ENCODE results near the gene IGF1R.
A peak's percentile ranks its signal among the peaks of the same experiment; 100 is the strongest.

IGF1R gene

GRCh38 chr15:98812716-98813446, 164.5 kb downstream of the IGF1R start:
- no peaks in the 10 kb centered on the region for H3K9me3 ChIP-seq (ENCODE audit: control insufficient read depth, low read depth, low read length)
- H3K36me3 ChIP-seq (ENCODE audit: control insufficient read depth, low read depth, low read length): no peaks in the 10 kb centered on the region

GRCh38 chr15:98813951-98814350, 165.6 kb downstream of the IGF1R start:
- no peaks in the 10 kb centered on the region for H3K9me3 ChIP-seq (ENCODE audit: control insufficient read depth, low read depth, low read length)
- peaks cover 18% of the 10 kb centered on the region for H3K4me1 ChIP-seq (ENCODE audit: control insufficient read depth, low read depth, low read length)
- no peaks in the 10 kb centered on the region for H3K36me3 ChIP-seq (ENCODE audit: control insufficient read depth, low read depth, low read length)
- H3K27ac ChIP-seq (ENCODE audit: low read length): no peak overlapping the region
- no peak overlapping the region for H3K4me3 ChIP-seq (ENCODE audit: low read length)
- H3K27me3 ChIP-seq (ENCODE audit: control insufficient read depth, insufficient read depth, low read length): no peaks in the 10 kb centered on the region
- H3K9ac ChIP-seq (ENCODE audit: low read length): no peak overlapping the region

More at GRCh38 chr15:98812716-98813446, 164.5 kb downstream of the IGF1R start:
- Histone ChIP-seq H3K27ac (ENCODE audit: low read length) (no peak overlapping the region), H3K4me1 (ENCODE audit: control insufficient read depth, low read depth, low read length) (peaks cover 18% of the 10 kb centered on the region), H3K27me3 (ENCODE audit: control insufficient read depth, insufficient read depth, low read length) (no peaks in the 10 kb centered on the region), H3K4me3 (ENCODE audit: low read length) (no peak overlapping the region), H3K9ac (ENCODE audit: low read length) (no peak overlapping the region)

- H3K27me3 ChIP-seq (ENCODE audit: control insufficient read depth, insufficient read depth, low read length): no peaks in the 10 kb centered on the region
- no peaks in the 10 kb centered on the region for H3K36me3 ChIP-seq (ENCODE audit: control insufficient read depth, low read depth, low read length)
- no peaks in the 10 kb centered on the region for H3K9me3 ChIP-seq (ENCODE audit: control insufficient read depth, low read depth, low read length)
- no peak overlapping the region for H3K27ac ChIP-seq (ENCODE audit: low read length)
- H3K4me3 ChIP-seq (ENCODE audit: low read length): no peak overlapping the region
- H3K4me1 ChIP-seq (ENCODE audit: control insufficient read depth, low read depth, low read length): peaks cover 10% of the 10 kb centered on the region
- H3K9ac ChIP-seq (ENCODE audit: low read length): no peak overlapping the region
These were observed 166.9 kb downstream of the IGF1R start for GRCh38 chr15:98815207-98815606.

- peaks cover 33% of the 10 kb centered on the region for H3K4me1 ChIP-seq (ENCODE audit: control insufficient read depth, low read depth, low read length)
- no peak overlapping the region for H3K4me3 ChIP-seq (ENCODE audit: low read length)
- no peak overlapping the region for H3K9ac ChIP-seq (ENCODE audit: low read length)
- H3K36me3 ChIP-seq (ENCODE audit: control insufficient read depth, low read depth, low read length): no peaks in the 10 kb centered on the region
- H3K27ac ChIP-seq (ENCODE audit: low read length): no peak overlapping the region
- H3K9me3 ChIP-seq (ENCODE audit: control insufficient read depth, low read depth, low read length): no peaks in the 10 kb centered on the region
- H3K27me3 ChIP-seq (ENCODE audit: control insufficient read depth, insufficient read depth, low read length): no peaks in the 10 kb centered on the region
These were observed 169.4 kb downstream of the IGF1R start for GRCh38 chr15:98817745-98818144.

GRCh38 chr15:98823012-98823458, 174.7 kb downstream of the IGF1R start:
- no peaks in the 10 kb centered on the region for H3K27me3 ChIP-seq (ENCODE audit: control insufficient read depth, insufficient read depth, low read length)
- H3K4me3 ChIP-seq (ENCODE audit: low read length): peak overlapping the region; percentile 32
- no peaks in the 10 kb centered on the region for H3K9me3 ChIP-seq (ENCODE audit: control insufficient read depth, low read depth, low read length)
- peak overlapping the region; percentile 84 for H3K27ac ChIP-seq (ENCODE audit: low read length)
- peak overlapping the region; percentile 51 for H3K9ac ChIP-seq (ENCODE audit: low read length)
- peaks cover 67% of the 10 kb centered on the region for H3K4me1 ChIP-seq (ENCODE audit: control insufficient read depth, low read depth, low read length)
- no peaks in the 10 kb centered on the region for H3K36me3 ChIP-seq (ENCODE audit: control insufficient read depth, low read depth, low read length)

GRCh38 chr15:98823616-98824015, 175.3 kb downstream of the IGF1R start:
- H3K9ac ChIP-seq (ENCODE audit: low read length): peak overlapping the region; percentile 5
- no peaks in the 10 kb centered on the region for H3K9me3 ChIP-seq (ENCODE audit: control insufficient read depth, low read depth, low read length)
- peak overlapping the region; percentile 9 for H3K4me3 ChIP-seq (ENCODE audit: low read length)
- no peaks in the 10 kb centered on the region for H3K27me3 ChIP-seq (ENCODE audit: control insufficient read depth, insufficient read depth, low read length)
- no peaks in the 10 kb centered on the region for H3K36me3 ChIP-seq (ENCODE audit: control insufficient read depth, low read depth, low read length)
- H3K27ac ChIP-seq (ENCODE audit: low read length): peak overlapping the region; percentile 40
- peaks cover 72% of the 10 kb centered on the region for H3K4me1 ChIP-seq (ENCODE audit: control insufficient read depth, low read depth, low read length)

GRCh38 chr15:98824595-98824994, 176.3 kb downstream of the IGF1R start:
- H3K27me3 ChIP-seq (ENCODE audit: control insufficient read depth, insufficient read depth, low read length): no peaks in the 10 kb centered on the region
- peaks cover 1% of the 10 kb centered on the region for H3K9me3 ChIP-seq (ENCODE audit: control insufficient read depth, low read depth, low read length)
- no peak overlapping the region for H3K4me3 ChIP-seq (ENCODE audit: low read length)
- no peak overlapping the region for H3K27ac ChIP-seq (ENCODE audit: low read length)
- no peaks in the 10 kb centered on the region for H3K36me3 ChIP-seq (ENCODE audit: control insufficient read depth, low read depth, low read length)
- peaks cover 74% of the 10 kb centered on the region for H3K4me1 ChIP-seq (ENCODE audit: control insufficient read depth, low read depth, low read length)
- no peak overlapping the region for H3K9ac ChIP-seq (ENCODE audit: low read length)

- H3K4me1 ChIP-seq (ENCODE audit: control insufficient read depth, low read depth, low read length): peaks cover 61% of the 10 kb centered on the region
- peaks cover 14% of the 10 kb centered on the region for H3K9me3 ChIP-seq (ENCODE audit: control insufficient read depth, low read depth, low read length)
- no peak overlapping the region for H3K9ac ChIP-seq (ENCODE audit: low read length)
- peak overlapping the region; percentile 2 for H3K4me3 ChIP-seq (ENCODE audit: low read length)
- no peaks in the 10 kb centered on the region for H3K27me3 ChIP-seq (ENCODE audit: control insufficient read depth, insufficient read depth, low read length)
- H3K27ac ChIP-seq (ENCODE audit: low read length): no peak overlapping the region
- no peaks in the 10 kb centered on the region for H3K36me3 ChIP-seq (ENCODE audit: control insufficient read depth, low read depth, low read length)
These were observed 178.3 kb downstream of the IGF1R start for GRCh38 chr15:98826658-98827057.

GRCh38 chr15:98827217-98827616, 178.9 kb downstream of the IGF1R start:
- Histone ChIP-seq H3K9me3 (ENCODE audit: control insufficient read depth, low read depth, low read length) (peaks cover 14% of the 10 kb centered on the region), H3K9ac (ENCODE audit: low read length) (no peak overlapping the region), H3K4me3 (ENCODE audit: low read length) (peak overlapping the region; percentile 2), H3K4me1 (ENCODE audit: control insufficient read depth, low read depth, low read length) (peaks cover 58% of the 10 kb centered on the region), H3K27ac (ENCODE audit: low read length) (no peak overlapping the region), H3K27me3 (ENCODE audit: control insufficient read depth, insufficient read depth, low read length) (no peaks in the 10 kb centered on the region), H3K36me3 (ENCODE audit: control insufficient read depth, low read depth, low read length) (no peaks in the 10 kb centered on the region)

- Histone ChIP-seq H3K9ac (ENCODE audit: low read length) (no peak overlapping the region), H3K36me3 (ENCODE audit: control insufficient read depth, low read depth, low read length) (no peaks in the 10 kb centered on the region), H3K27ac (ENCODE audit: low read length) (no peak overlapping the region), H3K9me3 (ENCODE audit: control insufficient read depth, low read depth, low read length) (peaks cover 14% of the 10 kb centered on the region), H3K4me3 (ENCODE audit: low read length) (no peak overlapping the region), H3K27me3 (ENCODE audit: control insufficient read depth, insufficient read depth, low read length) (no peaks in the 10 kb centered on the region), H3K4me1 (ENCODE audit: control insufficient read depth, low read depth, low read length) (peaks cover 36% of the 10 kb centered on the region)
These were observed 181.8 kb downstream of the IGF1R start for GRCh38 chr15:98830034-98830634.

- Histone ChIP-seq H3K9me3 (ENCODE audit: control insufficient read depth, low read depth, low read length) (peaks cover 8% of the 10 kb centered on the region), H3K36me3 (ENCODE audit: control insufficient read depth, low read depth, low read length) (no peaks in the 10 kb centered on the region), H3K27ac (ENCODE audit: low read length) (no peak overlapping the region)
These were observed 186.6 kb downstream of the IGF1R start for GRCh38 chr15:98834976-98835375.

GRCh38 chr15:98835876-98836275, 187.5 kb downstream of the IGF1R start:
- Histone ChIP-seq H3K36me3 (ENCODE audit: control insufficient read depth, low read depth, low read length) (no peaks in the 10 kb centered on the region), H3K9me3 (ENCODE audit: control insufficient read depth, low read depth, low read length) (peaks cover 4% of the 10 kb centered on the region), H3K4me1 (ENCODE audit: control insufficient read depth, low read depth, low read length) (peaks cover 5% of the 10 kb centered on the region), H3K4me3 (ENCODE audit: low read length) (no peak overlapping the region), H3K9ac (ENCODE audit: low read length) (no peak overlapping the region), H3K27me3 (ENCODE audit: control insufficient read depth, insufficient read depth, low read length) (no peaks in the 10 kb centered on the region), H3K27ac (ENCODE audit: low read length) (no peak overlapping the region)

More at GRCh38 chr15:98834976-98835375, 186.6 kb downstream of the IGF1R start:
- H3K4me1 ChIP-seq (ENCODE audit: control insufficient read depth, low read depth, low read length): peaks cover 5% of the 10 kb centered on the region
- H3K4me3 ChIP-seq (ENCODE audit: low read length): no peak overlapping the region
- no peaks in the 10 kb centered on the region for H3K27me3 ChIP-seq (ENCODE audit: control insufficient read depth, insufficient read depth, low read length)
- H3K9ac ChIP-seq (ENCODE audit: low read length): no peak overlapping the region

Data from iPS-18a (cell line).